ENCODE results near the gene ACTR1A.

Gene ACTR1A

DNA sequence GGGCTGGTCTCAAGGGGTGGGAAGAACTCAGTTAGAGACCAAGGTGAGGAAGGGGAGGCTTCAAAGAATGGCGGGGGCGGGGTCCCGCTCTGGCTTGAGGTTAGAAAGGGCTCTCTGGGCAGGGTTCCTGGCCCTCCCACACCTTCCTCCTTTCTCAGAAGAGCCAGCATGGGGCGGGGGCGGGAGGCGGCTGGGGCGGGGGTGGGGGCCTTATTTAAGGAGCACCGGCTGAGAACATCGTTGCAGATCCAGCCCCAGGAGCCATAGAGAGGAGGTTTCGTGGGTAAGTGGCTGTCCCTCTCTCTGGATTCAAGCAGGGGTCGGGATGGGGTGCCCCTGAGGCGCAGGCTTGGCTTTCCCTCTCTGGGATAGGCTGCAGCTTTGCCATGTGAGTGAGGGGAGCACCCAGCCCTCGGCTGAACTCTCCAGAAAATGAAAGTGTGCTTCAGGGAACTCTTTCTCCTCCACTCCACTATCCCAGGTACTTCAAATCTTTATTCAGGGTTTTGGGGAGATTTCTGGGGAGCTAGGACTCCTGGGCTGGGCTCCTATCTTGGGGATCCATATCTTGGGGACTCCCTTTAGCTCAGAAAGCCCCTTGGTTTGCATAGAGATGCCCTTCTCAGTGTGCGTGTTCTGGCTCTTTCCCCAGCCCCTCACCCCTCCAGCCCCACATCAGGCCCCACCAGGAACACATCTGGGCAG lies 66.8 kb downstream of the ACTR1A start:
- no peak overlapping the region for H2AFZ ChIP-seq (ENCODE audit: low read depth, low read length, severe bottlenecking)
- no peak overlapping the region for H3K4me3 ChIP-seq (ENCODE audit: insufficient read depth, low read length, poor library complexity, severe bottlenecking)
- no peaks in the 10 kb centered on the region for H3K9me2 ChIP-seq (replicated peaks; ENCODE audit: insufficient read depth, low read length)
- H3K27ac ChIP-seq (ENCODE audit: low read depth, low read length), result no peak overlapping the region
- no peaks in the 10 kb centered on the region for H3K27me3 ChIP-seq (ENCODE audit: low read length)
- TF ChIP-seq EZH2phosphoT487 (conservative IDR thresholded peaks at IDR 0.05; ENCODE audit: low read length), result no peak
- TF ChIP-seq, protein P1, sequence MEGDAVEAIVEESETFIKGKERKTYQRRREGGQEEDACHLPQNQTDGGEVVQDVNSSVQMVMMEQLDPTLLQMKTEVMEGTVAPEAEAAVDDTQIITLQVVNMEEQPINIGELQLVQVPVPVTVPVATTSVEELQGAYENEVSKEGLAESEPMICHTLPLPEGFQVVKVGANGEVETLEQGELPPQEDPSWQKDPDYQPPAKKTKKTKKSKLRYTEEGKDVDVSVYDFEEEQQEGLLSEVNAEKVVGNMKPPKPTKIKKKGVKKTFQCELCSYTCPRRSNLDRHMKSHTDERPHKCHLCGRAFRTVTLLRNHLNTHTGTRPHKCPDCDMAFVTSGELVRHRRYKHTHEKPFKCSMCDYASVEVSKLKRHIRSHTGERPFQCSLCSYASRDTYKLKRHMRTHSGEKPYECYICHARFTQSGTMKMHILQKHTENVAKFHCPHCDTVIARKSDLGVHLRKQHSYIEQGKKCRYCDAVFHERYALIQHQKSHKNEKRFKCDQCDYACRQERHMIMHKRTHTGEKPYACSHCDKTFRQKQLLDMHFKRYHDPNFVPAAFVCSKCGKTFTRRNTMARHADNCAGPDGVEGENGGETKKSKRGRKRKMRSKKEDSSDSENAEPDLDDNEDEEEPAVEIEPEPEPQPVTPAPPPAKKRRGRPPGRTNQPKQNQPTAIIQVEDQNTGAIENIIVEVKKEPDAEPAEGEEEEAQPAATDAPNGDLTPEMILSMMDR (IDR thresholded peaks at IDR 0.05; ENCODE audit: insufficient read depth, low read length, poor library complexity, severe bottlenecking), result no peak
- H3K4me2 ChIP-seq (ENCODE audit: low read depth, low read length, poor library complexity, severe bottlenecking), result no peak overlapping the region
- no peaks in the 10 kb centered on the region for H4K20me1 ChIP-seq (ENCODE audit: low read depth, low read length)
- 0 out of 2 replicates have a peak, but pooled peaks cover 8% of the 10 kb centered on the region for H3K79me2 ChIP-seq (ENCODE audit: insufficient read depth, low read length)
- no peaks in the 10 kb centered on the region for H3K9me3 ChIP-seq (ENCODE audit: insufficient read depth, low read length)
- H3F3A ChIP-seq (ENCODE audit: insufficient read depth), result 0 out of 2 replicates have a peak, but pooled peaks cover 5% of the 10 kb centered on the region
- H3K36me3 ChIP-seq (ENCODE audit: low read length), result no peaks in the 10 kb centered on the region
- no peak overlapping the region for H3K9ac ChIP-seq (ENCODE audit: low read length)

DNA sequence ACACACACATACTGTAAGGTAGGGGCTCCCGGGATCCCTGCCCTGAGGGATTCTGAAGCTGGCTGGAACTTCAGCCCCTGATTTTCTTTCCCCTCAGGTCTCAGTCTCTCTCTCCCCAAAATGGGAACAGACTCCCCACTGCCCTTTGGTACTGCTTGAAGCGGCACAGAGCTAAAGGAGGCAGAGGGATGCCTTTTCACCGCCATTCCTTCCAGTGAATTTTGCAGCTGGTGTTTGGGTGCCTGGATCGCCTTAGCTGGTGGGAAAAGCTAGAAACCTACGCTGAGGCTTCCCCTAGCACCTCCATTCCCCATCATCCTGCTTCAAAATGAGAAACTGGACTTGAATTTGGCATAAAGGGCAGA lies 67.4 kb downstream of the ACTR1A start:
- no peak overlapping the region for H3K4me2 ChIP-seq (ENCODE audit: low read depth, low read length, poor library complexity, severe bottlenecking)
- H3K27ac ChIP-seq (ENCODE audit: low read depth, low read length), result no peak overlapping the region
- no peak overlapping the region for H3K9ac ChIP-seq (ENCODE audit: low read length)
- no peak overlapping the region for H3K4me3 ChIP-seq (ENCODE audit: insufficient read depth, low read length, poor library complexity, severe bottlenecking)
- H3K27me3 ChIP-seq (ENCODE audit: low read length), result no peaks in the 10 kb centered on the region
- 0 out of 2 replicates have a peak, but pooled peaks cover 8% of the 10 kb centered on the region for H3K79me2 ChIP-seq (ENCODE audit: insufficient read depth, low read length)
- no peaks in the 10 kb centered on the region for H3K9me2 ChIP-seq (replicated peaks; ENCODE audit: insufficient read depth, low read length)
- no peak for TF ChIP-seq EZH2phosphoT487 (conservative IDR thresholded peaks at IDR 0.05; ENCODE audit: low read length)
- TF ChIP-seq, protein P1 (IDR thresholded peaks at IDR 0.05; ENCODE audit: insufficient read depth, low read length, poor library complexity, severe bottlenecking), result no peak
- H4K20me1 ChIP-seq (ENCODE audit: low read depth, low read length), result no peaks in the 10 kb centered on the region
- no peak overlapping the region for H2AFZ ChIP-seq (ENCODE audit: low read depth, low read length, severe bottlenecking)
- no peaks in the 10 kb centered on the region for H3K9me3 ChIP-seq (ENCODE audit: insufficient read depth, low read length)
- H3F3A ChIP-seq (ENCODE audit: insufficient read depth), result 0 out of 2 replicates have a peak, but pooled peaks cover 5% of the 10 kb centered on the region
- no peaks in the 10 kb centered on the region for H3K36me3 ChIP-seq (ENCODE audit: low read length)

DNA sequence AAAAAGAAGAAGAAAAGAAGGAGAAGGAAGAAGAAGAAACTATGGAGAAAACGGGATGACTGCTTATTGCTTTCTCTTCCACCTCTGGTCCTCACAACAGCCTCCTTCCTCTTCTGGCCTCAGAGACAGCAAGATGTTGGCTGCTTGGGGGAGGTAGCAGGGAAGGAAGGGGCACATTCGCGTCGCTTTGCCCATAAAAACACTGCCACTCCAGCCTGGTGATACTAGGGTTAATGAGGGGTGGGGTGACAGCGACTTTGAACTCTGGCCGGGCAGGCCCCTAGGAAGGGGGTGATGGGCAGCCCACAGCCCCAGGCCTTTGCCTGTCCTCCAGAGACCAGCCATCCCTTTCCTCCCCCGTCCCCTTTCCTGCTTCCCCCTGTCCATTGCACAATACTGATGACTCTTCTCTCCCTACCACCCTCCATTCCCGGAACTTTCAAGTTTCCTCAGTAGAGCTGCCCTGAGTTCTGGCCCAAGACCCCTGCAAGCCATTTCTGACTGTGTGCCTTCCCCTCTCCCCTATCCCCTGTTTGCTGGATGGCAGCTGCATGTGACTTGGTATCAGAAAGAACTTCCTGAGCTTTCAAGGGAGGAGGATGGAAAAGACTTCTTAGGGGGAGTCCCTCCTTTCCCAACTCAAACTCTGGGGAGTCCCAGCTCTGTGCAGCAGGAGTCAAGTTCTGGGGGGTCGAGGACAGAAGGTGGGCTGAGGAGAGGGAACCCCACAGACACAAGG lies 67.9 kb downstream of the ACTR1A start:
- H3F3A ChIP-seq (ENCODE audit: insufficient read depth), result 0 out of 2 replicates have a peak, but pooled peaks cover 5% of the 10 kb centered on the region
- no peak overlapping the region for H2AFZ ChIP-seq (ENCODE audit: low read depth, low read length, severe bottlenecking)
- no peaks in the 10 kb centered on the region for H3K36me3 ChIP-seq (ENCODE audit: low read length)
- no peaks in the 10 kb centered on the region for H3K9me2 ChIP-seq (replicated peaks; ENCODE audit: insufficient read depth, low read length)
- 0 out of 2 replicates have a peak, but pooled peaks cover 8% of the 10 kb centered on the region for H3K79me2 ChIP-seq (ENCODE audit: insufficient read depth, low read length)
- no peaks in the 10 kb centered on the region for H3K27me3 ChIP-seq (ENCODE audit: low read length)
- no peak overlapping the region for H3K9ac ChIP-seq (ENCODE audit: low read length)
- H3K27ac ChIP-seq (ENCODE audit: low read depth, low read length), result no peak overlapping the region
- no peaks in the 10 kb centered on the region for H3K9me3 ChIP-seq (ENCODE audit: insufficient read depth, low read length)
- no peak overlapping the region for H3K4me3 ChIP-seq (ENCODE audit: insufficient read depth, low read length, poor library complexity, severe bottlenecking)
- no peaks in the 10 kb centered on the region for H4K20me1 ChIP-seq (ENCODE audit: low read depth, low read length)
- TF ChIP-seq, protein P1 (IDR thresholded peaks at IDR 0.05; ENCODE audit: insufficient read depth, low read length, poor library complexity, severe bottlenecking), result no peak
- TF ChIP-seq EZH2phosphoT487 (conservative IDR thresholded peaks at IDR 0.05; ENCODE audit: low read length), result no peak
- no peak overlapping the region for H3K4me2 ChIP-seq (ENCODE audit: low read depth, low read length, poor library complexity, severe bottlenecking)
